SH-SY5Y (cell line): ENCODE results near the gene MINDY2.

Experiments
- GATA2 ChIP-seq: IDR thresholded peaks from 2 replicates; pipeline ENCODE4 v1.6.1; 2011; ENCODE audit warnings: mild to moderate bottlenecking, low read depth, low read length
- GATA3 ChIP-seq: IDR thresholded peaks from 2 replicates; pipeline ENCODE4 v1.6.1; 2011; ENCODE audit warnings: low read depth, mild to moderate bottlenecking, low read length, moderate library complexity

- TF ChIP-seq GATA2 (no peak), GATA3 (no peak)
These were observed 8.5 kb downstream of the MINDY2 start for GRCh38 chr15:58779554-58779953.
